ENCODE measurements around the gene RABEP1. TPM values are rescaled to one million over a fixed set of nuclear protein-coding genes. Genes with fewer than 3 reads are reported as not detected.

RABEP1 gene
- total RNA-seq, 1 donor from 2014 or later: 33.4 TPM

GRCh38 chr17:5297245-5297644 lies 15.2 kb downstream of the RABEP1 start:
- Histone ChIP-seq H3K4me3 (no peak overlapping the region), H3K27me3 (no peaks in the 10 kb centered on the region), H3K36me3 (no peaks in the 10 kb centered on the region), H3K4me1 (peaks cover 28% of the 10 kb centered on the region), H3K9me3 (no peaks in the 10 kb centered on the region), H3K27ac (no peak overlapping the region)
- TF ChIP-seq CTCF (IDR thresholded peaks at IDR 0.05): no peak
- TF ChIP-seq POLR2AphosphoS5 (IDR thresholded peaks at IDR 0.05; ENCODE audit: insufficient read depth in 1 of 2, low read depth in 1 of 2): no peak
- no peak for TF ChIP-seq POLR2A (IDR thresholded peaks at IDR 0.05)
- DNase-seq (ENCODE audit: extremely low spot score in 2 of 2): no peak
- intact Hi-C loops (cut with DNase I): no loop called here

GRCh38 chr17:5299383-5299782 lies 17.3 kb downstream of the RABEP1 start:
- no peak for TF ChIP-seq POLR2AphosphoS5 (IDR thresholded peaks at IDR 0.05; ENCODE audit: insufficient read depth in 1 of 2, low read depth in 1 of 2)
- TF ChIP-seq POLR2A (IDR thresholded peaks at IDR 0.05): no peak
- TF ChIP-seq CTCF (IDR thresholded peaks at IDR 0.05): no peak
- no peak overlapping the region for H3K27ac ChIP-seq
- no peaks in the 10 kb centered on the region for H3K27me3 ChIP-seq
- H3K4me1 ChIP-seq: peaks cover 28% of the 10 kb centered on the region
- no peak for DNase-seq (ENCODE audit: extremely low spot score in 2 of 2)
- H3K4me3 ChIP-seq: no peak overlapping the region
- intact Hi-C loops (cut with DNase I): no loop called here
- no peaks in the 10 kb centered on the region for H3K36me3 ChIP-seq
- no peaks in the 10 kb centered on the region for H3K9me3 ChIP-seq

GRCh38 chr17:5304636-5305035 lies 22.6 kb downstream of the RABEP1 start:
- Histone ChIP-seq H3K36me3 (peaks cover 0 to 2% of the 10 kb centered on the region in 2 donors), H3K4me1 (peaks cover 29% of the 10 kb centered on the region), H3K4me3 (no peak overlapping the region), H3K9me3 (no peaks in the 10 kb centered on the region), H3K27ac (no peak overlapping the region), H3K27me3 (no peaks in the 10 kb centered on the region)
- TF ChIP-seq POLR2A (IDR thresholded peaks at IDR 0.05): no peak
- TF ChIP-seq CTCF (IDR thresholded peaks at IDR 0.05): no peak
- TF ChIP-seq POLR2AphosphoS5 (IDR thresholded peaks at IDR 0.05; ENCODE audit: insufficient read depth in 1 of 2, low read depth in 1 of 2): no peak
- no peak for DNase-seq (ENCODE audit: extremely low spot score in 2 of 2)
- intact Hi-C loops (cut with DNase I): no loop called here

GRCh38 chr17:5309851-5310250 lies 27.8 kb downstream of the RABEP1 start:
- no peak for DNase-seq (ENCODE audit: extremely low spot score in 2 of 2)

GRCh38 chr17:5325851-5326250 lies 43.8 kb downstream of the RABEP1 start:
- Histone ChIP-seq H3K27me3 (no peaks in the 10 kb centered on the region), H3K4me1 (no peaks in the 10 kb centered on the region), H3K4me3 (no peak overlapping the region), H3K36me3 (peaks cover 0 to 11% of the 10 kb centered on the region in 2 donors), H3K27ac (no peak overlapping the region), H3K9me3 (no peaks in the 10 kb centered on the region)
- no peak for TF ChIP-seq POLR2A (IDR thresholded peaks at IDR 0.05)
- TF ChIP-seq POLR2AphosphoS5 (IDR thresholded peaks at IDR 0.05; ENCODE audit: insufficient read depth in 1 of 2, low read depth in 1 of 2): no peak
- TF ChIP-seq CTCF (IDR thresholded peaks at IDR 0.05): no peak
- no peak for DNase-seq (ENCODE audit: extremely low spot score in 2 of 2)
- intact Hi-C loops (cut with DNase I): no loop called here

More at GRCh38 chr17:5309851-5310250, 27.8 kb downstream of the RABEP1 start:
- H3K4me3 ChIP-seq: no peak overlapping the region
- peaks cover 14% of the 10 kb centered on the region for H3K4me1 ChIP-seq
- H3K9me3 ChIP-seq: no peaks in the 10 kb centered on the region
- TF ChIP-seq POLR2A (IDR thresholded peaks at IDR 0.05): no peak
- H3K36me3 ChIP-seq: peaks cover 0 to 14% of the 10 kb centered on the region in 2 donors
- H3K27me3 ChIP-seq: no peaks in the 10 kb centered on the region
- no peak overlapping the region for H3K27ac ChIP-seq
- intact Hi-C loops (cut with DNase I): no loop called here
